HepG2 (cell line): Measurements from ENCODE around the gene ELOVL7. TPM values are rescaled to one million over a fixed set of nuclear protein-coding genes. Genes with fewer than 3 reads are reported as not detected.

Experiments
- ATAC-seq: fragments of 200-7000 bp; cut with Tn5 transposase; 3 replicates; pipeline ENCODE4 v1.9.1; 2020; ENCODE audit warnings: mild to moderate bottlenecking, moderate library complexity
- BruUV-seq: library from RNA; stranded (reverse); fragments of 400-500 nt; replicated peaks from 2 replicates; lab custom pipeline; 2021; lab: Mats Ljungman, UMichigan
- CTCF ChIA-PET: fragments of 300-600 bp; formaldehyde crosslinking; extraction: SDS; loops from one replicate; lab custom pipeline; 2021; ENCODE audit warnings: low total read pairs, inconsistent platforms, low intra/inter-chr PET ratio; lab: Yijun Ruan, JAX
- POLR2A ChIA-PET: fragments of 350-600 bp; sonication (Branson Sonifier 250); formaldehyde crosslinking; loops from one replicate; lab custom pipeline; 2020; ENCODE audit warnings: antibody characterized with exemption, inconsistent platforms; lab: Yijun Ruan, JAX
- DNase-seq: peaks from one replicate; pipeline ENCODE4 v3.0.0-alpha.2; 2015; ENCODE audit warnings: low spot score
- FAIRE-seq: peaks from 3 replicates; lab custom pipeline; 2011; peaks lifted over from hg19 to GRCh38; lab: Jason Lieb, UNC
- H2AFZ ChIP-seq: one replicate; pipeline ENCODE4 v1.6.1; 2011; ENCODE audit warnings: low read length, inconsistent platforms
- H3K27ac ChIP-seq: fragments of 300-600 bp; 3 replicates; pipeline ENCODE4 v1.8.0; 2011; ENCODE audit warnings: mixed run types, mild to moderate bottlenecking, mixed read lengths, low read length, inconsistent platforms; ENCODE audit not compliant: insufficient read depth; ENCODE audit errors: extremely low read length
- H3K27me3 ChIP-seq, 2 experiments: fragments of 200-600 bp in 1 of 2; 2 replicates in 1 of 2; 3 replicates in 1 of 2; pipeline versions ENCODE4 v1.6.0 to v1.8.0; 2011; ENCODE audit warnings: low read length in 2 of 2, mild to moderate bottlenecking in 2 of 2, moderate library complexity in 2 of 2, inconsistent platforms in 1 of 2; ENCODE audit not compliant: insufficient read depth in 2 of 2, control insufficient read depth in 1 of 2
- H3K36me3 ChIP-seq, 2 experiments: fragments of 200-600 bp in 1 of 2; replicated peaks in 1 of 2; 2 replicates in 1 of 2; 3 replicates in 1 of 2; pipeline versions ENCODE4 v1.5.1 to v1.8.0; 2011; ENCODE audit warnings: low read length in 2 of 2, inconsistent platforms in 1 of 2; ENCODE audit not compliant: insufficient read depth in 2 of 2, control insufficient read depth in 1 of 2
- H3K4me1 ChIP-seq: 2 replicates; pipeline ENCODE4 v1.5.1; 2012; ENCODE audit warnings: low read length, inconsistent platforms; ENCODE audit not compliant: insufficient read depth
- H3K4me2 ChIP-seq: 2 replicates; pipeline ENCODE4 v1.6.0; 2011; ENCODE audit warnings: low read depth, low read length, inconsistent platforms
- H3K4me3 ChIP-seq, 3 experiments: fragments of 200-600 bp in 1 of 3; sonication (generic), shearing (Covaris generic) in 1 of 3; replicated peaks in 1 of 3; 2 replicates each; pipeline ENCODE4 v1.5.1; 2011 to 2016; ENCODE audit warnings: low read length in 3 of 3, inconsistent platforms in 2 of 3, low read depth in 2 of 3, mild to moderate bottlenecking in 2 of 3, control low read depth in 1 of 3, mixed read lengths in 1 of 3; ENCODE audit not compliant: insufficient read depth in 1 of 3
- H3K79me2 ChIP-seq: one replicate; pipeline ENCODE4 v1.6.1; 2011; ENCODE audit warnings: low read length, inconsistent platforms; ENCODE audit not compliant: insufficient read depth
- H3K9ac ChIP-seq: 2 replicates; pipeline ENCODE4 v1.6.0; 2011; ENCODE audit warnings: mild to moderate bottlenecking, low read depth, low read length, inconsistent platforms; ENCODE audit not compliant: insufficient read depth
- H3K9me3 ChIP-seq: 2 replicates; pipeline ENCODE4 v1.5.1; 2012; ENCODE audit warnings: mild to moderate bottlenecking, low read length
- H4K20me1 ChIP-seq: 2 replicates; pipeline ENCODE4 v1.6.0; 2011; ENCODE audit warnings: inconsistent platforms, mild to moderate bottlenecking, low read length, moderate library complexity; ENCODE audit not compliant: insufficient read depth
- CBX5 ChIP-seq: sonication (generic); formaldehyde crosslinking; IDR thresholded peaks from 2 replicates; pipeline ENCODE4 v1.4.0; 2020; ENCODE audit warnings: missing genetic modification reagents, borderline replicate concordance
- CC2D1A ChIP-seq: sonication (generic); formaldehyde crosslinking; IDR thresholded peaks from 2 replicates; pipeline ENCODE4 v1.8.1; 2023; ENCODE audit warnings: mild to moderate bottlenecking, missing genetic modification reagents
- GABPA ChIP-seq, 2 experiments: IDR thresholded peaks; 2 replicates each; pipeline ENCODE4 v1.6.1; 2011 to 2016; ENCODE audit warnings: low read depth in 2 of 2, low read length in 1 of 2, missing biosample characterization in 1 of 2, missing genetic modification characterization in 1 of 2
- ISL2 ChIP-seq: sonication (generic); formaldehyde crosslinking; IDR thresholded peaks from 2 replicates; pipeline ENCODE4 v1.5.0; 2020; ENCODE audit warnings: missing genetic modification reagents
- JDP2 ChIP-seq: sonication (generic); formaldehyde crosslinking; IDR thresholded peaks from 2 replicates; pipeline ENCODE4 v1.8.1; 2022; ENCODE audit warnings: missing genetic modification reagents, borderline replicate concordance
- PHB2 ChIP-seq: fragments of 450-650 bp; IDR thresholded peaks from 2 replicates; pipeline ENCODE4 v1.6.1; 2018; ENCODE audit not compliant: partially characterized antibody
- RAD51 ChIP-seq: fragments of 450-650 bp; IDR thresholded peaks from 2 replicates; pipeline ENCODE4 v1.6.1; 2016; ENCODE audit warnings: borderline replicate concordance
- REL ChIP-seq: sonication (generic); formaldehyde crosslinking; conservative IDR thresholded peaks from 2 replicates; pipeline ENCODE4 v1.8.0; 2022; ENCODE audit warnings: mild to moderate bottlenecking, missing genetic modification reagents, moderate library complexity
- RXRA ChIP-seq: sonication (generic); formaldehyde crosslinking; IDR thresholded peaks from 2 replicates; pipeline ENCODE4 v1.5.1; 2020; ENCODE audit warnings: missing genetic modification reagents
- SOX6 ChIP-seq, 2 experiments: fragments of 450-650 bp in 1 of 2; sonication (generic) in 1 of 2; formaldehyde crosslinking in 1 of 2; IDR thresholded peaks; 2 replicates each; pipeline versions ENCODE4 v1.4.0 to v1.6.1; 2017 to 2020; ENCODE audit warnings: antibody characterized with exemption in 1 of 2, mild to moderate bottlenecking in 1 of 2, missing genetic modification reagents in 1 of 2
- SP140L ChIP-seq: sonication (generic); formaldehyde crosslinking; IDR thresholded peaks from 2 replicates; pipeline ENCODE4 v1.4.0; 2020; ENCODE audit warnings: missing genetic modification reagents, borderline replicate concordance
- STAT5B ChIP-seq: sonication (generic); formaldehyde crosslinking; IDR thresholded peaks from 2 replicates; pipeline ENCODE4 v1.4.0; 2020; ENCODE audit warnings: missing genetic modification reagents
- TBL1XR1 ChIP-seq: fragments of 150-350 bp; IDR thresholded peaks from 2 replicates; pipeline ENCODE4 v1.6.1; 2014; ENCODE audit warnings: borderline replicate concordance, low read length; ENCODE audit not compliant: partially characterized antibody
- TSC22D2 ChIP-seq: sonication (generic); formaldehyde crosslinking; IDR thresholded peaks from 2 replicates; pipeline ENCODE4 v1.5.1; 2020; ENCODE audit warnings: missing genetic modification reagents, mild to moderate bottlenecking, borderline replicate concordance
- ZC3H13 ChIP-seq: sonication (generic); formaldehyde crosslinking; IDR thresholded peaks from 2 replicates; pipeline ENCODE4 v1.8.1; 2023; ENCODE audit warnings: mild to moderate bottlenecking, missing genetic modification reagents, moderate library complexity
- ZFP36L2 ChIP-seq: sonication (generic); formaldehyde crosslinking; IDR thresholded peaks from 2 replicates; pipeline ENCODE4 v1.4.0; 2020; ENCODE audit warnings: missing genetic modification reagents
- ZMYM3 ChIP-seq: sonication (generic); formaldehyde crosslinking; IDR thresholded peaks from 2 replicates; pipeline ENCODE4 v1.5.1; 2020; ENCODE audit warnings: mild to moderate bottlenecking, missing genetic modification reagents
- ZNF230 ChIP-seq: sonication (generic); formaldehyde crosslinking; IDR thresholded peaks from 2 replicates; pipeline ENCODE4 v1.4.0; 2020; ENCODE audit warnings: mild to moderate bottlenecking, missing genetic modification reagents
- ZNF589 ChIP-seq: sonication (generic); formaldehyde crosslinking; conservative IDR thresholded peaks from 2 replicates; pipeline ENCODE4 v1.8.0; 2022; ENCODE audit warnings: mild to moderate bottlenecking, moderate library complexity, missing genetic modification reagents
- ZNF768 ChIP-seq: sonication (generic); formaldehyde crosslinking; IDR thresholded peaks from 2 replicates; pipeline ENCODE4 v1.4.0; 2020; ENCODE audit warnings: missing genetic modification reagents
- ZNF790 ChIP-seq: sonication (generic); formaldehyde crosslinking; IDR thresholded peaks from 2 replicates; pipeline ENCODE4 v1.8.0; 2022; ENCODE audit warnings: missing genetic modification reagents, mild to moderate bottlenecking, borderline replicate concordance
- WGBS: methylation state at CpG from one replicate; pipeline ENCODE4 v1.1.6; 2017; ENCODE audit warnings: low lambda C conversion rate; 5-methylcytosine and 5-hydroxymethylcytosine counted together
- in situ Hi-C: cut with HindIII; loops from 2 replicates; pipeline ENCODE4 v1.10.0; 2017; ENCODE audit warnings: low pct_unique_long_range_greater_than_20kb; ENCODE audit not compliant: extremely low pct_ligation_motif_present
- intact Hi-C: fragments of 100-400 bp; cut with micrococcal nuclease; formaldehyde crosslinking; loops from one replicate; pipeline ENCODE4 v1.10.0; 2022; ENCODE audit not compliant: unreplicated experiment
- polyA plus RNA-seq, 8 experiments: library from polyadenylated mRNA; depleted of rRNA in 3 of 8; stranded (reverse) in 7 of 8; unstranded in 1 of 8; fragments of >200 nt; fragmentation: Illumina TruSeq in 4 of 8; extraction: Trizol in 4 of 8; gene quantifications; 2 replicates each; pipeline versions ENCODE4 v1.2.1 to v1.2.3, GENCODE V29; 2011 to 2016; ENCODE audit warnings: low read depth in 4 of 8, missing spikeins in 1 of 8, mixed read lengths in 1 of 8; ENCODE audit not compliant: insufficient read depth in 1 of 8
- total RNA-seq, 5 experiments: library from RNA; depleted of rRNA; stranded (reverse); fragments of >200 nt; fragmentation: Illumina TruSeq; extraction: Trizol; gene quantifications; 2 replicates each; pipeline ENCODE4 v1.2.3, GENCODE V29; 2016; ENCODE audit warnings: low read depth in 1 of 5
- TF ChIP-seq, protein P1 (sequence below): sonication (generic); formaldehyde crosslinking; IDR thresholded peaks from 2 replicates; pipeline ENCODE4 v1.4.0; 2020; ENCODE audit warnings: mild to moderate bottlenecking, missing genetic modification reagents
- TF ChIP-seq, protein P2 (sequence below): sonication (generic); formaldehyde crosslinking; IDR thresholded peaks from 2 replicates; pipeline ENCODE4 v1.8.0; 2022; ENCODE audit warnings: missing genetic modification reagents, mild to moderate bottlenecking, inconsistent platforms, borderline replicate concordance
- TF ChIP-seq, protein P3 (sequence below): sonication (generic); formaldehyde crosslinking; IDR thresholded peaks from 2 replicates; pipeline ENCODE4 v1.5.0; 2020; ENCODE audit warnings: missing genetic modification reagents

Gene ELOVL7
- total and polyA plus RNA-seq, 2 of the 13 experiments (the other 11 are each of a cell fraction or from before 2014, with no cell fraction given): 4.5 to 7.3 TPM

DNA sequence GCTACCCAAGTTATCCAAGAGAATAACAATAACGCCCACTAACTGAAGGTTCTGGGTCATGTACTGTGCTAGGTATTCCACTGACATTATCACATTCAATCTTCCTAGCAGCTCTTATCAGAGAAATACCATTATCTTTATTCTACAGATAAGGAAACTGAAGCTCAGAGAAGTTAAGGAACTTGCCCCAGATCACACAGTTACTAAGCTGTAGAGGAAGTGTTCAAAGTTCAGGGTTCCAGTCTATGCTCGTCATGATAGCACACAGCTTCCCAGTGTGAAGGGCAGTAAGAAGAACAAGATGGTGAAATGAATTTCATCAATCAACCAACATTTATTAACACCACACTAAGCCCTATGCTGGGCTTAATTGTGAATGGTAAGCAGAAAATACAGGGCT lies 29.6 kb downstream of the ELOVL7 start:
- CTCF ChIA-PET: no interaction called here
- in situ Hi-C loops: loop anchor here (10.0 kb wide), 1 partner anchor 130 kb away; no protein-coding TSS in a partner anchor

DNA sequence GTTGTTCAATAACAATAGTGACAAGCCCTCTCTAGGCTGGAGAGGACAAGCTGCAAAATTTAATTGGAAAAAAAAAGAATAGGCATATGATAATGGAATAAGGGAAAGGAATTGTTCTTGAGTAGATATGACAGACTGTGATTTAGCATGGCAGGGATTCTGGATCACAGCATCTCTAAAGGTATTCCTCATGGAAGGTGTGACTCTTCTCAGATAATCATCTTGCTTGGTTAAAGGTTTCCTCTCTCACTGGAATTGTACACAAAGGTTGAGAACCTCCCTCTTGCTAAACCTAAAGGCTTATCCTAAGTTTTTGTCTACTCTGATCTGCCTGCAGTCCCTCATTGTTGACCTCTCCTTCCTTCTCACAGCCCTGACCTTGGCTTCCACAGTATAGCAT lies 31.6 kb downstream of the ELOVL7 start:
- BruUV-seq: no TSS peak
- no peaks in the 10 kb centered on the region for H4K20me1 ChIP-seq
- no peaks in the 10 kb centered on the region for H3K79me2 ChIP-seq
- ChIA-PET CTCF (no interaction called here), POLR2A (no interaction called here)
- no peak overlapping the region for H3K4me3 ChIP-seq
- H3K4me1 ChIP-seq: peaks cover 44% of the 10 kb centered on the region
- no peak for FAIRE-seq
- no peak overlapping the region for H3K27ac ChIP-seq
- peak; percentile 33; the same call in 1 of the 3 replicates for ATAC-seq
- no peaks in the 10 kb centered on the region for H3K36me3 ChIP-seq
- H3K9me3 ChIP-seq: no peaks in the 10 kb centered on the region
- DNase-seq: peak; percentile 4
- H3K27me3 ChIP-seq: no peaks in the 10 kb centered on the region
- no peak overlapping the region for H3K9ac ChIP-seq
- intact Hi-C loops: no loop called here
- no peak overlapping the region for H3K4me2 ChIP-seq
- in situ Hi-C loops: loop anchor here (10.0 kb wide), 1 partner anchor 128 kb away; no protein-coding TSS in a partner anchor
- no peak overlapping the region for H2AFZ ChIP-seq
- no peak for TF ChIP-seq ISL2
- TF ChIP-seq JDP2: no peak
- TF ChIP-seq GABPA (IDR thresholded peaks at IDR 0.05; ENCODE audit: low read depth, low read length): no peak
- TF ChIP-seq GABPA (CRISPR knock-in tag; IDR thresholded peaks at IDR 0.05; ENCODE audit: low read depth): no peak
- no peak for TF ChIP-seq CC2D1A (CRISPR knock-in tag)
- TF ChIP-seq, protein P1, sequence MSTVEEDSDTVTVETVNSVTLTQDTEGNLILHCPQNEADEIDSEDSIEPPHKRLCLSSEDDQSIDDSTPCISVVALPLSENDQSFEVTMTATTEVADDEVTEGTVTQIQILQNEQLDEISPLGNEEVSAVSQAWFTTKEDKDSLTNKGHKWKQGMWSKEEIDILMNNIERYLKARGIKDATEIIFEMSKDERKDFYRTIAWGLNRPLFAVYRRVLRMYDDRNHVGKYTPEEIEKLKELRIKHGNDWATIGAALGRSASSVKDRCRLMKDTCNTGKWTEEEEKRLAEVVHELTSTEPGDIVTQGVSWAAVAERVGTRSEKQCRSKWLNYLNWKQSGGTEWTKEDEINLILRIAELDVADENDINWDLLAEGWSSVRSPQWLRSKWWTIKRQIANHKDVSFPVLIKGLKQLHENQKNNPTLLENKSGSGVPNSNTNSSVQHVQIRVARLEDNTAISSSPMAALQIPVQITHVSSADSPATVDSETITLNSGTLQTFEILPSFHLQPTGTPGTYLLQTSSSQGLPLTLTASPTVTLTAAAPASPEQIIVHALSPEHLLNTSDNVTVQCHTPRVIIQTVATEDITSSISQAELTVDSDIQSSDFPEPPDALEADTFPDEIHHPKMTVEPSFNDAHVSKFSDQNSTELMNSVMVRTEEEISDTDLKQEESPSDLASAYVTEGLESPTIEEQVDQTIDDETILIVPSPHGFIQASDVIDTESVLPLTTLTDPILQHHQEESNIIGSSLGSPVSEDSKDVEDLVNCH: no peak
- TF ChIP-seq STAT5B (CRISPR knock-in tag): no peak
- no peak for TF ChIP-seq PHB2
- TF ChIP-seq, protein P2, sequence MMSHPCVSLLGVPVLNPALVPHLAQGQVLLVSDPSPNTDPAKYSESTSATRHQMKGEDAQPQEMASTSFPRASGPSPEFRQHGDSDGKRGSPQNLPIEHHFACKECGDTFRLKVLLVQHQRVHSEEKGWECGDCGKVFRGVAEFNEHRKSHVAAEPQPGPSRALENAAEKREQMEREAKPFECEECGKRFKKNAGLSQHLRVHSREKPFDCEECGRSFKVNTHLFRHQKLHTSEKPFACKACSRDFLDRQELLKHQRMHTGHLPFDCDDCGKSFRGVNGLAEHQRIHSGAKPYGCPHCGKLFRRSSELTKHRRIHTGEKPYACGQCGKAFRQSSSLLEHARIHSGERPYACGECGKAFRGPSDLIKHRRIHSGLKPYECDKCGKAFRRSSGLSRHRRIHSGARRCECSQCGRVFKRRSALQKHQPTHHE (CRISPR knock-in tag): no peak

More for the DNA sequence above, 29.6 kb downstream of the ELOVL7 start:
- H3K79me2 ChIP-seq: no peaks in the 10 kb centered on the region
- H3K4me2 ChIP-seq: no peak overlapping the region
- intact Hi-C loops: no loop called here
- POLR2A ChIA-PET: no interaction called here
- no peak overlapping the region for H2AFZ ChIP-seq
- H3K36me3 ChIP-seq: no peaks in the 10 kb centered on the region
- no peak for FAIRE-seq
- ATAC-seq: no peak
- H3K9ac ChIP-seq: no peak overlapping the region
- H3K4me1 ChIP-seq: peaks cover 44% of the 10 kb centered on the region
- no peak for DNase-seq
- no TSS peak for BruUV-seq
- H3K9me3 ChIP-seq: no peaks in the 10 kb centered on the region
- no peaks in the 10 kb centered on the region for H4K20me1 ChIP-seq
- no peak overlapping the region for H3K4me3 ChIP-seq
- no peak overlapping the region for H3K27ac ChIP-seq
- 61% methylated on average over 2 of the region's 2 CpGs for WGBS
- TF ChIP-seq SP140L (CRISPR knock-in tag) (no peak), ZNF230 (CRISPR knock-in tag) (no peak), ZC3H13 (CRISPR knock-in tag) (no peak), ZNF589 (CRISPR knock-in tag) (no peak), REL (CRISPR knock-in tag) (no peak), CBX5 (CRISPR knock-in tag) (no peak), ZMYM3 (peak; percentile 18; the same call in 1 of the 2 replicates), ZFP36L2 (CRISPR knock-in tag) (no peak), TBL1XR1 (no peak), RXRA (CRISPR knock-in tag) (no peak), SOX6 (IDR thresholded peaks at IDR 0.05) (no peak), SOX6 (CRISPR knock-in tag; IDR thresholded peaks at IDR 0.05) (no peak), RAD51 (no peak), ZNF790 (CRISPR knock-in tag) (no peak), ZNF768 (peak; percentile 51; the same call in 1 of the 2 replicates), TSC22D2 (CRISPR knock-in tag) (no peak)
- TF ChIP-seq, protein P3, sequence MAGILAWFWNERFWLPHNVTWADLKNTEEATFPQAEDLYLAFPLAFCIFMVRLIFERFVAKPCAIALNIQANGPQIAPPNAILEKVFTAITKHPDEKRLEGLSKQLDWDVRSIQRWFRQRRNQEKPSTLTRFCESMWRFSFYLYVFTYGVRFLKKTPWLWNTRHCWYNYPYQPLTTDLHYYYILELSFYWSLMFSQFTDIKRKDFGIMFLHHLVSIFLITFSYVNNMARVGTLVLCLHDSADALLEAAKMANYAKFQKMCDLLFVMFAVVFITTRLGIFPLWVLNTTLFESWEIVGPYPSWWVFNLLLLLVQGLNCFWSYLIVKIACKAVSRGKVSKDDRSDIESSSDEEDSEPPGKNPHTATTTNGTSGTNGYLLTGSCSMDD: no peak
- H3K27me3 ChIP-seq: no peaks in the 10 kb centered on the region
